ENCODE data around the gene RXFP4. TPM values are rescaled to one million over a fixed set of nuclear protein-coding genes. Genes with fewer than 3 reads are reported as not detected.

Gene RXFP4
- total and polyA plus RNA-seq, 2 of the 13 experiments (the other 11 are each of a cell fraction or from before 2014, with no cell fraction given): 0.38 to 1.4 TPM

GRCh38 chr1:155934097-155934935, 7.1 kb upstream of the RXFP4 start, which contains the start of gene KHDC4 (continued):
- TF ChIP-seq, protein P1, sequence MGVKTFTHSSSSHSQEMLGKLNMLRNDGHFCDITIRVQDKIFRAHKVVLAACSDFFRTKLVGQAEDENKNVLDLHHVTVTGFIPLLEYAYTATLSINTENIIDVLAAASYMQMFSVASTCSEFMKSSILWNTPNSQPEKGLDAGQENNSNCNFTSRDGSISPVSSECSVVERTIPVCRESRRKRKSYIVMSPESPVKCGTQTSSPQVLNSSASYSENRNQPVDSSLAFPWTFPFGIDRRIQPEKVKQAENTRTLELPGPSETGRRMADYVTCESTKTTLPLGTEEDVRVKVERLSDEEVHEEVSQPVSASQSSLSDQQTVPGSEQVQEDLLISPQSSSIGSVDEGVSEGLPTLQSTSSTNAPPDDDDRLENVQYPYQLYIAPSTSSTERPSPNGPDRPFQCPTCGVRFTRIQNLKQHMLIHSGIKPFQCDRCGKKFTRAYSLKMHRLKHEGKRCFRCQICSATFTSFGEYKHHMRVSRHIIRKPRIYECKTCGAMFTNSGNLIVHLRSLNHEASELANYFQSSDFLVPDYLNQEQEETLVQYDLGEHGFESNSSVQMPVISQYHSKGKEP (CRISPR knock-in tag; IDR thresholded peaks at IDR 0.05): no peak; the same call in 1 of the 2 replicates
- peak; percentile 56; the same call in 1 of the 2 replicates for TF ChIP-seq ATF7-NPFF (CRISPR knock-in tag; IDR thresholded peaks at IDR 0.05; ENCODE audit: low read depth)
- peak; percentile 53; the same call in 1 of the 2 replicates for TF ChIP-seq MLX (CRISPR knock-in tag; IDR thresholded peaks at IDR 0.05)
- no peak for TF ChIP-seq ZNF75D (CRISPR knock-in tag; IDR thresholded peaks at IDR 0.05; ENCODE audit: borderline replicate concordance)
- TF ChIP-seq, protein P2, sequence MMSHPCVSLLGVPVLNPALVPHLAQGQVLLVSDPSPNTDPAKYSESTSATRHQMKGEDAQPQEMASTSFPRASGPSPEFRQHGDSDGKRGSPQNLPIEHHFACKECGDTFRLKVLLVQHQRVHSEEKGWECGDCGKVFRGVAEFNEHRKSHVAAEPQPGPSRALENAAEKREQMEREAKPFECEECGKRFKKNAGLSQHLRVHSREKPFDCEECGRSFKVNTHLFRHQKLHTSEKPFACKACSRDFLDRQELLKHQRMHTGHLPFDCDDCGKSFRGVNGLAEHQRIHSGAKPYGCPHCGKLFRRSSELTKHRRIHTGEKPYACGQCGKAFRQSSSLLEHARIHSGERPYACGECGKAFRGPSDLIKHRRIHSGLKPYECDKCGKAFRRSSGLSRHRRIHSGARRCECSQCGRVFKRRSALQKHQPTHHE (CRISPR knock-in tag; IDR thresholded peaks at IDR 0.05; ENCODE audit: borderline replicate concordance): no peak
- TF ChIP-seq FOSL1 (CRISPR knock-in tag; IDR thresholded peaks at IDR 0.05; ENCODE audit: borderline replicate concordance): no peak
- TF ChIP-seq PRMT3 (CRISPR knock-in tag; IDR thresholded peaks at IDR 0.05; ENCODE audit: borderline replicate concordance, low read depth): peak; percentile 54; the same call in 1 of the 2 replicates
- TF ChIP-seq ZNF430 (CRISPR knock-in tag; IDR thresholded peaks at IDR 0.05): peak; percentile 89; the same call in 1 of the 2 replicates
- TF ChIP-seq MIER3 (CRISPR knock-in tag; IDR thresholded peaks at IDR 0.05; ENCODE audit: borderline replicate concordance): peak; percentile 67; the same call in 1 of the 2 replicates
- TF ChIP-seq ZZZ3 (CRISPR knock-in tag; IDR thresholded peaks at IDR 0.05; ENCODE audit: borderline replicate concordance): 0 out of 2 replicates have a peak, but pooled peaks have one; percentile 35
- TF ChIP-seq, protein P3, sequence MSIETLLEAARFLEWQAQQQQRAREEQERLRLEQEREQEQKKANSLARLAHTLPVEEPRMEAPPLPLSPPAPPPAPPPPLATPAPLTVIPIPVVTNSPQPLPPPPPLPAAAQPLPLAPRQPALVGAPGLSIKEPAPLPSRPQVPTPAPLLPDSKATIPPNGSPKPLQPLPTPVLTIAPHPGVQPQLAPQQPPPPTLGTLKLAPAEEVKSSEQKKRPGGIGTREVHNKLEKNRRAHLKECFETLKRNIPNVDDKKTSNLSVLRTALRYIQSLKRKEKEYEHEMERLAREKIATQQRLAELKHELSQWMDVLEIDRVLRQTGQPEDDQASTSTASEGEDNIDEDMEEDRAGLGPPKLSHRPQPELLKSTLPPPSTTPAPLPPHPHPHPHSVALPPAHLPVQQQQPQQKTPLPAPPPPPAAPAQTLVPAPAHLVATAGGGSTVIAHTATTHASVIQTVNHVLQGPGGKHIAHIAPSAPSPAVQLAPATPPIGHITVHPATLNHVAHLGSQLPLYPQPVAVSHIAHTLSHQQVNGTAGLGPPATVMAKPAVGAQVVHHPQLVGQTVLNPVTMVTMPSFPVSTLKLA (IDR thresholded peaks at IDR 0.05): peak; percentile 34; the same call in 1 of the 2 replicates
- TF ChIP-seq PCBP1 (IDR thresholded peaks at IDR 0.05; ENCODE audit: borderline replicate concordance, low read depth, low read length): no peak
- TF ChIP-seq ZNF564 (CRISPR knock-in tag; IDR thresholded peaks at IDR 0.05): no peak
- TF ChIP-seq SP4 (CRISPR knock-in tag; IDR thresholded peaks at IDR 0.05): peak; percentile 44; the same call in 1 of the 2 replicates
- no peak for TF ChIP-seq GLI4 (CRISPR knock-in tag; IDR thresholded peaks at IDR 0.05; ENCODE audit: borderline replicate concordance)
- TF ChIP-seq CCDC6 (CRISPR knock-in tag; IDR thresholded peaks at IDR 0.05): 0 out of 2 replicates have a peak, but pooled peaks have one; percentile 23
- peak; percentile 52 for TF ChIP-seq ZGPAT (CRISPR knock-in tag; IDR thresholded peaks at IDR 0.05)
- TF ChIP-seq, protein P4, sequence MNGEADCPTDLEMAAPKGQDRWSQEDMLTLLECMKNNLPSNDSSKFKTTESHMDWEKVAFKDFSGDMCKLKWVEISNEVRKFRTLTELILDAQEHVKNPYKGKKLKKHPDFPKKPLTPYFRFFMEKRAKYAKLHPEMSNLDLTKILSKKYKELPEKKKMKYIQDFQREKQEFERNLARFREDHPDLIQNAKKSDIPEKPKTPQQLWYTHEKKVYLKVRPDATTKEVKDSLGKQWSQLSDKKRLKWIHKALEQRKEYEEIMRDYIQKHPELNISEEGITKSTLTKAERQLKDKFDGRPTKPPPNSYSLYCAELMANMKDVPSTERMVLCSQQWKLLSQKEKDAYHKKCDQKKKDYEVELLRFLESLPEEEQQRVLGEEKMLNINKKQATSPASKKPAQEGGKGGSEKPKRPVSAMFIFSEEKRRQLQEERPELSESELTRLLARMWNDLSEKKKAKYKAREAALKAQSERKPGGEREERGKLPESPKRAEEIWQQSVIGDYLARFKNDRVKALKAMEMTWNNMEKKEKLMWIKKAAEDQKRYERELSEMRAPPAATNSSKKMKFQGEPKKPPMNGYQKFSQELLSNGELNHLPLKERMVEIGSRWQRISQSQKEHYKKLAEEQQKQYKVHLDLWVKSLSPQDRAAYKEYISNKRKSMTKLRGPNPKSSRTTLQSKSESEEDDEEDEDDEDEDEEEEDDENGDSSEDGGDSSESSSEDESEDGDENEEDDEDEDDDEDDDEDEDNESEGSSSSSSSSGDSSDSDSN (CRISPR knock-in tag; IDR thresholded peaks at IDR 0.05): peak; percentile 42; the same call in 1 of the 2 replicates
- no peak for TF ChIP-seq ZFAT (CRISPR knock-in tag; conservative IDR thresholded peaks at IDR 0.05)

Data from HepG2 (cell line).